Melanocyte of skin (primary cell): ENCODE results near the gene PHF21A. TPM values are rescaled to one million over a fixed set of nuclear protein-coding genes. Genes with fewer than 3 reads are reported as not detected.

Experiments used
- total RNA-seq, 2 donors: library from RNA; depleted of rRNA; stranded (reverse); fragments of >200 nt; gene quantifications; 2 replicates each; pipeline ENCODE4 v1.2.3, GENCODE V29; 2012

The PHF21A gene
- total RNA-seq, result 10 to 100 TPM in 1 of 2 donors, 1 to 10 TPM in 1; 10.0 to 11.4 TPM

GRCh38 chr11:46121301-46121723 is at the start of gene PHF21A:
TSS of gene PHF21A (minus strand) at chr11:46121454. CDS start at chr11:46084219, 37,235 bp downstream.

DNA sequence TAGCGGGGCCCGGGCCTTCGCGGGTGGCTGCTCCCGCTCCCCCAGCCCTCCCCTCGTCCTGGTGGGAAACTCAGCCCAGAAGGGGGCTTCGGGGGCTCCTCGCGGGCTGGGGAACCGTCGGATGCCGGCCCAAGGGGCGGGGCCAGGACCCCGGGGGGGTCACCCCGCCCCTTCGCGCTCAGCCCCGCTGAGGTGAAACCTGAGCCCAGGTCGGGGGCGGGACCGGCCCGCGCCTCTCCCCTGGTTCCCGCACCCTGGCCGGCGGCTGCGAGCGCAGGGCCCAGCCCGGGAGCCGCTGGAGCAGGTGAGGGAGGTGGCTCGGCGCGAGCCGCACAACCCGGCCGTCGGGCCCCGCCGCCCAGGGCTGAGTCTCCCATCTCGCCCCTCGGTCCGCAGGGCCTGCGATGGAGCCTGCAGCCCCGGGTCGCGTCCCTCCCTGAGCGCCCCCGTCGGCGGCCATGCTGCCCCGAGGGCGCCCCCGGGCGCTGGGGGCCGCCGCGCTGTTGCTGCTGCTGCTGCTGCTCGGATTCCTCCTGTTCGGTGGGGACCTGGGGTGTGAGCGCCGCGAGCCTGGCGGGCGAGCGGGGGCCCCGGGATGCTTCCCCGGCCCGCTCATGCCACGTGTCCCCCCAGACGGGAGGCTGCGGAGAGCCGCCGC is 198.7 kb downstream of the PHF21A start, which contains the start of gene LARGE2:
TSS of gene LARGE2 (plus strand) at position 232 of the 658 bp plus-strand sequence. CDS start at position 459, 227 bp downstream.

GRCh38 chr11:45917623-45918330 is 203.5 kb downstream of the PHF21A start, which contains the start of gene PEX16:
TSS of gene PEX16 (minus strand) at chr11:45917877. CDS start at chr11:45917811, 66 bp downstream.

DNA sequence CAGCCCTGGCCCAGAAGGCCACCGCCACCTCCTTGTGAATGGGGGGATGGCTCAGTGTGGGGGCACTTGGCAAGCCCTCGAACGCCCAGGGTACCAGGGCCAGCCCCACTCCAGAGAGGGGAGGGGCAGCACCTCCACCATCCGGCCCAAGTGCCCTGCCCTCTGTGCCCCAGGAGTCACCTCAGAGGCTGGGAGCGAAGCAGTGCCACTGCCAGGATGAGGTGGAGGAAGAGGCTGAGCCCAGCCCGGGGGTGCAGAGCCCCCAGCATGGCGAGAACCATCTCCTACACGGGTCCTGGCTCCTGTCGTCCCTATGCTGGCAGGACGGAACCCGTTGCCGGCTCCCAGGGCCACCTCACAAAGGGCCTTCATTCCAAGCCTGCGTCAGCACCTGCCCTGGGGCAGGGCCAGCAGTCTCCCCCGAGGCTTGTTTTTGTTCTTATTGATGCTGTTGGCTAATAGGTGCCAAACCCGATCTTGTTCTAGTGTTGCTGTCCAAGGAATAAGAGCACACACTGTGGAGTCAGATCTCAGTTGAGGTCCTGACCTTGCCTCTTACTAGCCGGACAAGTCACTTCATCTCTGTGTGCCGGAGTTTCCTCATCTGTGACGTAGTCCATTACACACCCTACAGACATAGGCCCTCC is 214.2 kb downstream of the PHF21A start, which contains the start of gene FREY1:
TSS of gene FREY1 (minus strand) at position 307 of the 647 bp plus-strand sequence. CDS start at position 281, 26 bp downstream.

DNA sequence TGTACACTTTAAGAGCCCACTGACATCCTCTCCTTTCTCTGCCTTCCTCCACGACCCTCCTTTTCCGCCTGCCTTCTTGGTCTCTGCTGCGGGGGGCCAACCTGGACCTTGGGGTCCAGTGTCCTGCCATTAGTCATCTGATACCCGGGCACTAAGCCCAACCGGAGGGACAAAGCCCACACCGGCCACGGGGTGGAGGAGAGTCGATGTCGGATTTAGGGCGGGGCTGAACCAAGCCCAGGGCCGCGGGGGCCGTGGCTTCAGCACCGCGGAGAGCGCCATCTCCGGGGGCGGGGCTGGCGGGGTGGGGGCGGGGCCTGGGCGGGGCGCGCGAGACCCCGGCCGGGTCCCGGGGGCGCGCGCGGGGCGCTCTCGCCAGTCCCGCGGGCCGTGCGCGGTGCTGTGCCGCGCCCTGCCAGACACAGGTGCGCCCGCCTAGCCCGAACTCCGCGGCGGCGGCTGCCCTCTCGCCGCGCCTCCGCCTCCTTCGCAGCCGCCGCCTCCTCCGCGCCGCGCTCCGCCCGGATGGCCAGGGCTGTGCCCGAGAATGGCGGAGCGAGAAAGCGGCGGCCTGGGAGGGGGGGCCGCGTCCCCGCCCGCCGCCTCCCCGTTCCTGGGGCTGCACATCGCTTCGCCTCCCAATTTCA is 235.9 kb downstream of the PHF21A start, which contains the start of gene MAPK8IP1:
TSS of gene MAPK8IP1 (plus strand) at position 378 of the 647 bp plus-strand sequence. CDS start at position 548, 170 bp downstream.

Other genes with a start within 250 kb of the PHF21A start
- 1 to 10 TPM; 1.7 to 5.9 TPM for gene MAPK8IP1, start 235.8 kb downstream of the PHF21A start, total RNA-seq
- under 1 TPM; 0.33 to 0.34 TPM for gene FREY1, start 214.2 kb downstream of the PHF21A start, total RNA-seq
- gene PEX16, start 203.6 kb downstream of the PHF21A start, total RNA-seq, result 10 to 100 TPM; 26.5 to 34.0 TPM
- gene LARGE2, start 198.8 kb downstream of the PHF21A start, total RNA-seq, result not detected
- under 1 TPM; under 0.01 to 0.33 TPM for gene CREB3L1, start 156.2 kb upstream of the PHF21A start, total RNA-seq
- gene DGKZ, start 226.0 kb upstream of the PHF21A start, total RNA-seq, result 10 to 100 TPM; 40.3 to 46.3 TPM